Mesendoderm (in vitro differentiated cells): ENCODE results near the gene SPOCK1. TPM values are rescaled to one million over a fixed set of nuclear protein-coding genes. Genes with fewer than 3 reads are reported as not detected.

Experiments used
- small RNA-seq: library from polyadenylated mRNA; stranded (forward); fragments of <200 nt; extraction: miRNeasy Mini kit (QIAGEN cat#:217004); gene quantifications from one replicate; pipeline ENCODE3, GENCODE V24; 2013; ENCODE audit not compliant: insufficient read depth

The SPOCK1 gene

Small RNA genes lying within 50 kb of the gene (small RNA-seq; reads per million reads assigned to genes)
- gene RNA5SP193: not detected
